C4-2B (cell line): Measurements from ENCODE around the gene DIS3L2.

ENCODE experiments used
- ZFX ChIP-seq: fragments of 450-650 bp; IDR thresholded peaks from 2 replicates; pipeline ENCODE4 v1.6.1; 2017
- TF ChIP-seq, protein P1 (sequence below): fragments of 450-650 bp; conservative IDR thresholded peaks from 2 replicates; pipeline ENCODE4 v1.5.1; 2017; ENCODE audit warnings: mild to moderate bottlenecking

DNA sequence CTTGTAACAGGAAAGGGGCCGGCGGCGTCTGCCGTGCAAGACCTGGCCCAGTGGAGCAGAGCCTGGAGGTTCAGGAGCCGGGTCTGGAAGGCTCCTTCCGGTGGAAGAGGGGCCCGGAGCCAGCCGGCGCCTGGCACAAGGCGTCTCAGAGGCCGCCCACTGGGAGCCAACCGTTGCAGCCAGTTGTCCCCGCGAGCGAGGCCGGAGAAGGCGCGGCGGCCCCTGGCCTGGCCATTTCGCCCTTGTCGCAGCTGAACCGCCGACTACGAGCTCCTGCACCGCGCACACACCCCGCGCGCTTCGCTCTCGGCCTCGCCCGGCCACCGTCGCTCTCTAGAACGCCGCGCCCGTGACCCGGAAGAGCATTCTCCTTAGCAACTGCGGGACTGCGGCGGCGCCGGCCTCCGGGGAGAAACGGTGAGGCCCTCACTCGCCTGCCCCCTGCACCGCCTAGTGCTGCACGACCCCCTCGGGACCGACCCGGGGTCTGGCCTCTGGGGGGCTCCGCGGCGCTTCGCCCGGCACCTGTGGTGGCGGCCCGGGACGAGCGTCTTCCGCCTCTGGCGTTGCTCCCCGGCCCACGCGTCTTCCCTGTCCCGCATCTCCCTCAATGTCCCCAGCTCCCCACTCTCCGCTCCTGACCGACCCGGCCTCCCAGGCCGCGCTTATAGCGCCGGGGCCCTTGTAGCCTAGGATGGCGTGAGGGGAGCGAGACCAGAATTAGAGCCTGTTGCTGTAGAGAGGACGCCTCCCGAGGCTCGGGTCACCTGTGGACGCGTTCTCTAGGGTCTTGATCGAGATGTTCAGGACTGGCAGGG is at the start of gene DIS3L2:
- TF ChIP-seq, protein P1, sequence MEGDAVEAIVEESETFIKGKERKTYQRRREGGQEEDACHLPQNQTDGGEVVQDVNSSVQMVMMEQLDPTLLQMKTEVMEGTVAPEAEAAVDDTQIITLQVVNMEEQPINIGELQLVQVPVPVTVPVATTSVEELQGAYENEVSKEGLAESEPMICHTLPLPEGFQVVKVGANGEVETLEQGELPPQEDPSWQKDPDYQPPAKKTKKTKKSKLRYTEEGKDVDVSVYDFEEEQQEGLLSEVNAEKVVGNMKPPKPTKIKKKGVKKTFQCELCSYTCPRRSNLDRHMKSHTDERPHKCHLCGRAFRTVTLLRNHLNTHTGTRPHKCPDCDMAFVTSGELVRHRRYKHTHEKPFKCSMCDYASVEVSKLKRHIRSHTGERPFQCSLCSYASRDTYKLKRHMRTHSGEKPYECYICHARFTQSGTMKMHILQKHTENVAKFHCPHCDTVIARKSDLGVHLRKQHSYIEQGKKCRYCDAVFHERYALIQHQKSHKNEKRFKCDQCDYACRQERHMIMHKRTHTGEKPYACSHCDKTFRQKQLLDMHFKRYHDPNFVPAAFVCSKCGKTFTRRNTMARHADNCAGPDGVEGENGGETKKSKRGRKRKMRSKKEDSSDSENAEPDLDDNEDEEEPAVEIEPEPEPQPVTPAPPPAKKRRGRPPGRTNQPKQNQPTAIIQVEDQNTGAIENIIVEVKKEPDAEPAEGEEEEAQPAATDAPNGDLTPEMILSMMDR, result no peak
- peak; percentile 93 for TF ChIP-seq ZFX
